TTC549 (cell line): ENCODE measurements around the gene LINC01488.

Source experiments
- FAIRE-seq: peaks from 2 replicates; lab custom pipeline; 2012; peaks lifted over from hg19 to GRCh38; lab: Jason Lieb, UNC

The LINC01488 gene

GRCh38 chr11:69511358-69512055 lies 30.0 kb downstream of the LINC01488 start:
- no peak for FAIRE-seq

GRCh38 chr11:69512136-69512535 lies 30.7 kb downstream of the LINC01488 start:
- no peak for FAIRE-seq

- FAIRE-seq = no peak
These were observed 31.3 kb downstream of the LINC01488 start for GRCh38 chr11:69512790-69513189.

GRCh38 chr11:69513196-69513595 lies 31.7 kb downstream of the LINC01488 start:
- no peak for FAIRE-seq

GRCh38 chr11:69513663-69514224 lies 32.3 kb downstream of the LINC01488 start:
- FAIRE-seq = no peak

GRCh38 chr11:69514771-69515170 lies 33.3 kb downstream of the LINC01488 start:
- FAIRE-seq = no peak

- no peak for FAIRE-seq
These were observed 34.1 kb downstream of the LINC01488 start for GRCh38 chr11:69515271-69516245.

GRCh38 chr11:69516526-69516925 lies 35.1 kb downstream of the LINC01488 start:
- no peak for FAIRE-seq

GRCh38 chr11:69518081-69518950 lies 36.9 kb downstream of the LINC01488 start:
- FAIRE-seq = no peak

GRCh38 chr11:69520186-69520916 lies 38.9 kb downstream of the LINC01488 start:
- no peak for FAIRE-seq

- FAIRE-seq = no peak
These were observed 40.0 kb downstream of the LINC01488 start for GRCh38 chr11:69521457-69521856.

- no peak for FAIRE-seq
These were observed 42.0 kb downstream of the LINC01488 start for GRCh38 chr11:69523453-69523852.

GRCh38 chr11:69524291-69524882 lies 42.9 kb downstream of the LINC01488 start:
- FAIRE-seq = no peak

- no peak for FAIRE-seq
These were observed 43.5 kb downstream of the LINC01488 start for GRCh38 chr11:69524991-69525411.

GRCh38 chr11:69525516-69526452 lies 44.3 kb downstream of the LINC01488 start:
- FAIRE-seq = no peak

- no peak for FAIRE-seq
These were observed 45.0 kb downstream of the LINC01488 start for GRCh38 chr11:69526453-69526810.

GRCh38 chr11:69529001-69529400 lies 47.5 kb downstream of the LINC01488 start:
- FAIRE-seq = no peak

- no peak for FAIRE-seq
These were observed 49.0 kb downstream of the LINC01488 start for GRCh38 chr11:69530278-69531070.
